HG02970 (cell line): ENCODE data around the gene APBA2.

Experiments
- ATAC-seq: cut with Tn5 transposase; IDR thresholded peaks from one replicate; pipeline ENCODE4 v1.9.1; 2021; ENCODE audit warnings: mild to moderate bottlenecking, moderate library complexity, moderate number of reproducible peaks; ENCODE audit not compliant: unreplicated experiment, low FRiP score

The APBA2 gene

DNA sequence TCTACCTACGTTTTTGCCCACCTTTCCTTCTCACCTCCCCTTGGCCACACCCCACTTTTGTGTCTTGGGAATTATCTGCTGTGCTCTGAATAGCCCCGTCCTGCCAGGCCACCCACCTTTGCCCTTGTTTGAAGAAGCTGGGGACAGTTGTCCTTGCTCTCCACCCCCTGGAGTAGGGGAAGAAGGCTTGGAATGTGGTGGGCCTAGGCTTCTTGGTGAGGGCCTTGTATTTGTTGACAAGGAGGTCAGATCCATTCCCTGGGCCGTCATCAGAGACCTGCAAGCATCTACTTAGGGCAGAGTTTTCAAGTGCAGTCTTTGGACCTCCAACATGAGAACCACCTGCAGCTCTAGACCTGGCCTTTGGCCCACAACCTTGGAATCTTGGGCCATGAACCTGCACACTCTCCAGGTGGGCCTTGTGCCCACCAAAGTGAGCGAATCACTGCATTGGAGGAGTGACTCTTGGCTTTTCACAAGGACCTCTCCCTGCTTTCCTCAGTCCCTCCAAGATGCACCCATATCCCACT, 160.6 kb downstream of the APBA2 start:
- ATAC-seq: no peak

DNA sequence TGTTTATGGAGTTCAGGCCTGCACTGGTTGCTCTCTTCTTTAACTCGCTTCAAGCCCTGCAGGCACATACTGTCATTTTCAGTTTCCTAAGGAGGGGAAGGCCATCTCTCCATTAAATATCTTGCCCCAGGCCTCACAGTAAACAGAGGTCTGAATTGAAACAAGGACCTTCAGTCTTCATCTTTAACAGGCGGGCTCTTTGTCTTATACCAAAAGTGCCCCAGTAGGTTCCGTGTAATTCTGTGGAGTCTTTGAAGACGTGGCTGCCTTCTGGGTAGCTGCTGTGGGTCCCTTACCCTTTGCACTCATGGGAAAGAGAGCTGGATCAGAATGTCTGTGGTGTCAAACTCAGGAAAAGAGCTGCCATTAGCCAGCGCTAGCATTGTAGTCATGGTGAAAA, 161.2 kb downstream of the APBA2 start:
- no peak for ATAC-seq

DNA sequence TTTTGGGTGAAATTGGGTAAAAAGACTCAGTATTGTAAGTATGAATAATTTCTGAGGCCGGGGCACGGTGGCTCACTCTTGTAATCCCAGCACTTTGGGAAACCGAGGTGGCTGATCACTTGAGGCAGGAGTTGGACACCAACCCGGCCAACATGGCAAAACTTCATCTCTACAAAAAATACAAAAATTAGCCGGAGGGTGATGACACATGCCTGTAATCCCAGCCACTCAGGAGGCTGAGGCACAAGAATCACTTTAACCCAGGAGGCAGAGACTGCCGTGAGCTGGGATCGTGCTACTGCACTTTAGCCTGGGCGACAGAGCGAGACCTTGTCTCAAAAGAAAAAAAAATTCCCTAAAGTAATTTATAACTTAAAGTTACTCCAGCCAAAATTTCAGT, 162.2 kb downstream of the APBA2 start:
- no peak for ATAC-seq

DNA sequence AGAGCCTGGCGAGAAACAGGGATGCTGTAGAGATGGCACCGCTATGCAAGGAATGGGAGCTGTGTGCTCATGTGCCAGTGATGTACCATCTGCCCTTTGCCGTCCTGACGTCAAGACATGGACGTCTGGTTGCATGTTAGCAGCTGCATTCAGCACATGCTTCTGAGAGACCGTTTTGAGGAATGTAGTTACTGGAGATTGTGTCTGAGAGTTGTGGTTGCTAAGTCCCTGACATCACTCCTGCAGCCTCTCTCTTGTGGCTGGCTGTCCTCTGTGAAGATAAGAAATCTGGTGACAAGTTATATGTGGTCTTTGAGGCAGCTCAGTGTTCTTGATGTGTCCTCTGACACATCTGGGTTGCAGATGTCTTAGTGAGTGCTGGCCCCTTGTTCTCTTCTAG, 165.1 kb downstream of the APBA2 start:
- no peak for ATAC-seq

DNA sequence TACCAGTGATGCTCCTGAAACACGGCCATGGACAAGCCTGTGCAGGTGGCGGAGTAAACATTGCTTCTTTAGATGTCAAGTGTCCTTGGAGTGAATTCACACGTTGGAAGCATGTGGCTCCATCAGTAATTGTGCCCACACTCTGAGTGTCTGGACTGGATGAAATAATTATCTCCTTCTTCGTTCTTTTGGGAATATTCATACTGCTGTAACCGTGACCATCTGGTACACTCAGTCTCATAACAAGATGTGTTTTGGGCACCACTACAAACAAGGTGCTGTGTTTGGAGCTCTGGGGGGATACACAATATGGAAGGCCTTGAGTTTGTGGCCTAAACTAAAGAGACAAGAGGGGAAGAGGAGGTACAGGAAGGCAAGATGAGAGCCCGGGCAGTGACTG, 165.6 kb downstream of the APBA2 start:
- no peak for ATAC-seq

DNA sequence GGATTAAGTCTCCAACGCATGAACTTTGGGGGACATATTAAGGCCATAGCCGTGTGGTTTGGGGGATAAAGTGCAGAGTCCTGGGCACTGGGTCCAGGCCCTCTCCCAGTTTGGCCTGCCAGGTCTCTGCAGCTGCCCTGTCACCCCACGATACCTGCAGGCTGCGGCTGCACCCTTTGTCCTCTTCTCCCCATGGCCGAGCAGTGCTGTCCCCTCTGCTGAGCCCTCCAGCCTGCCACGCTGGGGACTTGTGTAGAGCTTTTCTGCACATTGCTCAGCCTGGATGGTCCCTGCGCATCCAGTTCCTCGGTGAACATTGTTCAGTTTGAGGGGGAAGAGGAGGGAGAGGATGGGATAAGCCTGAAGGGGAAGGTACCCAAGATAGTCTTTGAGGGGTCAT, 167.2 kb downstream of the APBA2 start:
- no peak for ATAC-seq

DNA sequence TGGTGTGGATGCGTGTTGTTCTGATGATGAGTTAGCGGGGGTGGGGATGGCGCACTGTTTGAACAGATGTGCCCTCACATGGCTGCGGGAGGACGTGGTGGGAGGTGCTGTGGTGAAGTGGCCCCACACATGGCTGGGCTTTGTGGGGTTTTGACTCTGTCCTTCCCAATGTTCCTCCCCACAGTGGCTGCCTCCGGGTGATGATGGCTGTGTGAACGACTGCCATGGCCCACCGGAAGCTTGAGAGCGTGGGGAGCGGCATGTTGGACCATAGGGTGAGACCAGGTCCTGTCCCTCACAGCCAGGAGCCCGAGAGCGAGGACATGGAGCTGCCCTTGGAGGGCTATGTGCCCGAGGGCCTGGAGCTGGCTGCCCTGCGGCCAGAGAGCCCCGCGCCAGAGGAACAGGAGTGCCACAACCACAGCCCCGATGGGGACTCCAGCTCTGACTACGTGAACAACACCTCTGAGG, 167.9 kb downstream of the APBA2 start:
- ATAC-seq: no peak

DNA sequence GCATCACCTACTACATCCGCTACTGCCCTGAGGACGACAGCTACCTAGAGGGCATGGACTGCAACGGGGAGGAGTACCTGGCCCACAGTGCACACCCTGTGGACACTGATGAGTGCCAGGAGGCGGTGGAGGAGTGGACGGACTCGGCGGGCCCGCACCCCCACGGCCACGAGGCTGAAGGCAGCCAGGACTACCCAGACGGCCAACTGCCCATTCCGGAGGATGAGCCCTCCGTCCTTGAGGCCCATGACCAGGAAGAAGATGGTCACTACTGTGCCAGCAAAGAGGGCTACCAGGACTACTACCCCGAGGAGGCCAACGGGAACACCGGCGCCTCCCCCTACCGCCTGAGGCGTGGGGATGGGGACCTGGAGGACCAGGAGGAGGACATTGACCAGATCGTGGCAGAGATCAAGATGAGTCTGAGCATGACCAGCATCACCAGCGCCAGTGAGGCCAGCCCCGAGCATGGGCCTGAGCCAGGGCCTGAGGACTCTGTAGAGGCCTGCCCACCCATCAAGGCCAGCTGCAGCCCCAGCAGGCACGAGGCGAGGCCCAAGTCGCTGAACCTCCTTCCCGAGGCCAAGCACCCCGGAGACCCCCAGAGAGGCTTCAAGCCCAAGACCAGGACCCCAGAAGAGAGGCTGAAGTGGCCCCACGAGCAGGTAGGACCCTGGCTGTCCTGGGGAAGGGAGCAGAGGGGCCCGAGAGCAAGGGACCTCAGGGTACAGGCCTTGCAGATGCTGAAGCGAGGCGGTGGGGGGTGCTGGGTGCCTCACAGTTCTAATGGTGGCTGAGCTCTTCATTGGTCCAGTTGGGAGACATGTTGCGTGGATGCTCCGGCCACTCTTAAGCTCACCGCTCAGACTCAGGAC, 168.6 kb downstream of the APBA2 start:
- no peak for ATAC-seq

DNA sequence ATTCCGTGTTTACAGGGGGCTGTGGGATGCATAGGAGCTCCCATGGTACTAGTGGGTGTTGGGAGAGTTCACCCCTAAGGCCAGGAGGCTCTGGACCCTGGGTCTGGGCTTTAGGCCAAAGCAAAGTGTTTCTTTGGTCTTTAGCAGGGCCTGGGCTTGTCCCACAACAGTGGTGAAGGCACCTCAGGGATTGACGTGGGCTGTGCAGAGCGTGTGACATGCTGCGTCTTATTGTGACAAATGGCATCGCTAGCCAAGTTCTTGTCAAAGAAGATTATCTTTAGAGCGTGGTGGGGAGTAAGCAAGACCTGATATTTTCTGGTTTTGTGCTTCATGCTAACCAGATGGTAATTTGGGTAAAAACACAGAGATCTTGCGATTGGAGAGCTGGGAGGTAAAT, 170.1 kb downstream of the APBA2 start:
- ATAC-seq: no peak

DNA sequence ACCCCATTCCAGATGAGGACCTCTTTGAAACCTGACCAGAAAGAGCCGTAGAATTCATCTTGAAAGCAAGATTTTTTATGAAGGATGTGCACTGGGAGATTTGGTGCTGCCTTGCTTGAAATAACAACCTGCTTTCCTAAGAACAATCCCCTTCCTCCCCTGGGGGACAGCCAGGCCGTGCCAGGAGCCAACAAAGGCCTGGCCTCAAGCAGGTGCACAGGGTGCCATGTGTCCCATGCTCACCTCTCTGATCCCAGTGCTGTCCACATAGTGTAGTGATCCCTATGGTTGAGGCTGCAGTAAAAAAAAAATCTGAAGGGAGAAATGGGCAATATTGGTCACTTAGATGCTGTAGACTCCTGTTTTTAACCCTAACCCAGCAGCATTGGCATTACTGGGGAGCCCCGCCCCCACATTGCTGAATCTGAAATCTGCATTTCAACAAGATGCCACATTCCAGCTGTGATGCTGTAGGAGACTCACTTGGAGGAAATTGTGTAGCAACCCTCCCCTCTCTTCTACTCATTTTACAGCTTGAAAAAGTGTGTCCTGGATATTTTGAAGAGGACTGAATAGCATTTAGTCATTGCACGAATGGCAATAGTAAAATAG, 171.2 kb downstream of the APBA2 start:
- ATAC-seq: no peak

DNA sequence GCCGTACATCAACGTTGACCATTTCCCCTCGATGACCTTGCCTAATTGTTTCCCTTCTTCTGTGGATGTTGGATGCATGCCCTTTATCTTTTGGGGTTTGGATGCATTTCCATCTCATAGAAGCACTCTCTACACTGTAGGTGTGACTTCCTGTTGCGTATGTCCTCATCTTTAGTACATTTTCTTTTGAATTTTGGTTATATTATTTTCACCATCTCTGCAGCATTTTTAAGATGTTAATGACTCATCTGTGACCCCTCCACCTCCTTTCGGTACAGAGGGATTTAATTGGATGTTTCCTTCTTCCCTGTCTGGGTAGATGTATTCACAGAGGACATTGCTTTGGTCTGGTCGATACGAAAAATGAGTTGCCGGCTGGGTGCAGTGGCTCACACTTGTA, 172.1 kb downstream of the APBA2 start:
- no peak for ATAC-seq

DNA sequence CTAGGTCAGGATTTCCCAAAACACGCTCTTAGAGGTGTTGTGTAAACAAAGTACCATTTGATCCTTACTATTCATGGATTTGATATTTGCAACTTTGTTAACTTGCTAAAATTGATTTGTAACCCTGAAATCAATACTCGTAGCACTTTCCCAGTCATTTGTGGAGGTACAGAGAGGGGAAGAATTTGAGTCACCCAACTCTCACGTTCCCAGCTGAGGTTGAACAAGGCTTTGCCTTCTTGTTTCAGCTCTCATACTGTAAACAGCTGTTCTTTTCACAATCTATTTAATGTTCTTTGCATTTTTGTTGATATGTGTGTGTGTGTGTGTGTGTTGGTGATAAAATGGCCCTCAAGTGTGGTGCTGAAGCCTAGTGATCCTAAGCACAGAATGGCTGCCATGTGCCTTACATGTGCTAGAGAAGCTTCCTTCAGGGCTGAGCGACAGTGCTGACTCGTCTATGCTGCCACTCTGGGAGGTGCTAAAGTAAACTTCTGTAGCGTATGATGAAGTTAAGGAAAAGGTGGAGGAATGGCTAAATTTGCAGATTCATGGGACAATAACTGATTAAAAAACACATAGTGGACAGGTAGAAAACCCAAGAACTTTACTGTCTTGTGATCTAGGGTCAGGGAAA, 173.2 kb downstream of the APBA2 start:
- no peak for ATAC-seq

DNA sequence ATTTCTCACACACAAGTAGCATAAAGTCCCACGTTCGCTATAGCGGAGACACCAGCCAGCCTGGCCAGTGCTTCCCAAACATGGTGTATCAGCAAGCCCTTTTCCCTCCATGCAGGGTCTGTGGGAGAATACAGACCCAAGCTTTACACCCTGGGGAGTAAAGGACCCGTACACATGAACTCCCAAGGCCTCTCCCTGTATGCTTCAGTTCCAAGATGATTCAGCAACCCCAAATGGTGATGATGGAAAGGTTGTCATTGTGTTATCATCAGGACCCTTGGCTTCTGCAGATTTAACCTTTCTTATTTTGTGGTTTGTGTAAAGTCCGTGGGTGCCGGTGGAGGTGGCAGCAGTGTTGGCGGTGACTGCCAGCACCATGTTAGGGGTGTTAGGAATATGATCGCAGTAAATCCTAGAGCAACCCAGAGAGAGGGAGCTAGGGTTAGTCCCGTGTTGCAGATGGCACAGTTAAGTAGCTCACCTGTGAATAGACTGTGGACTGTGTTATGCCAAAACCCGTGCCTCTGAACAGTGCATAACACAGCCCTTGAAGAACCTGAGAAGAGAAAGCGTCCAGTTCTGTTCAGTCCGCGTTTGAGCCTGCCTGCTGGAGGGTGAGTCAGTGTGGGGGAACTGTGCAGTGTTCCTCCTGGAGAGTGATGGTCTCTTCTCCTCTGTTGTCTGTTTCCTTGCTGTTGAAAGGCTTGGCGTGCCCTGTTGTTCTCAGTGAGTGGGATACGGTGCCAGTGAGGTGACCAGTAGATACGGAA, 174.3 kb downstream of the APBA2 start:
- ATAC-seq: no peak

DNA sequence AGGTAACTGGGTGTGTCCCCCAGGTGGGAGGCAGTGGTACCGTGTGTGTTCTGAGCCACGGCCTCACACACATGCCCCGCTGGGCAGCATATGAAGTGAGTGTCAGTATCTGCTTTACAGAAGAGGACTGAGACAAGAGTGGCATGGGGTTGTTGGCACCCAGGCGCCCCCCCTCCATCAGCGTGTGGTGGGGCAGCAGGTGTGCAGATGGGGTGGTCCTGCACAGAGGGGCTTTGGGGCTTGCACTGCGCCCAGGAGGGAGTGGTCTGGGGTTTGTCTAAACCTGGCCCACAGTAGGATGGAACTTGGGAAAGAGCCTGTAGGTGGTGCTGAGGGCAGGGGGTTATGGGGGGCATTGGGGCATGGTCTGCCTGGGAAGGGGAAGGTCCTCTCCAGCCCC, 176.0 kb downstream of the APBA2 start:
- ATAC-seq: no peak

DNA sequence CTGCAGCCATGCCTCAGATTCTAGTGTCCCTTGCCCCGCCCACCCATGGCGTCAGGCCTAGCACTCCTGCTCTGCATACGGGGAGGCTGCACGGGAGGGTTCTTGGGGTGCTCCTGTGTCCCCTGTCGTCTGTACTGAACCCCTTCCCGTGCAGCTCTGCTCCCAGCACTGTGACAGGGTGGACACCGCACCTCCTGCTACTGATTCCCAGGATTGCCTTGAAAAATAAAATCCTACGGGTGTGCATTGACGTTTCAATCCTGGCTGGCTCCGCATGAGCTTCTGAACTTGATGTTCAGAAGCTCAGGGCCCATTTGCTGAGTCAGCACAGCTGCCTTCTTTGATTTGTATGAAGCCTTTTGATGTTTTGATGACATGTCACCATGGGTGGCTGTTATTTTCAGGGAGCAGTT, 176.4 kb downstream of the APBA2 start:
- ATAC-seq: no peak

DNA sequence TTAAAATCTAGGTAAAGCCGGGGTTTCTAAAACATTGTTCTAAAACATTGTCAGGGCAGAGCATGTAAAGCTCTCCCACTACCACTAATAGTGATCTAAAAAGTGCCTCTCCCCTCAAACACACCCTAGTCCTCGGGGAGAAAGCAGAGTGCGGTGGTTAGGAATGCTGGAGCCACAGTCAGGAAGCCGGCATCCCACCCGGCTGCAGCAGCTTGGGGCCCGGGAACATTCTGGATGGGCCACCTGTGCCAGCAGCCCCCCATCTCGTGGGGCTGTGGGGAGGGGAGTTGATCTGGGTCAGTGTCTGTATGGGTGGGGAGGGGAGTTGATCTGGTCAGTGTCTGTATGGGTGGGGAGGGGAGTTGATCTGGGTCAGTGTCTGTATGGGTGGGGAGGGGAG, 176.9 kb downstream of the APBA2 start:
- no peak for ATAC-seq

DNA sequence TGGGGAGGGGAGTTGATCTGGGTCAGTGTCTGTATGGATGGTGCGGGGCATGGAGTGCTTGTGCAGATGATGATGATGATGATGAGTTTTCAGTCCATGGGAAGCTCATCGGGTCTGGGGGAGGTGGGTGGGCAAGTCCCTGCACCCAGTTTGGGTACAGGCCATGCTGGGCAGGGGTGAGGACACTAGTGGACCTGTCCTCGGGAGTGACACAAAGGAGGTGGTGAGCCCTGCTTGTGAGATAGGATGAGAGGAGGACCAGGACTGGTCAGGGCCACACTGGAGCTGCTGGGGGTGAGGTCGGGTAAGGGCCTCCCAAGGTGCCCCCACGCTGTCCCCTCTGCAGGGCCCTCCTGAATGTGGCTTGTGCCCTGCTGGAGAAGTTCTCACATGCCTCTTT, 177.9 kb downstream of the APBA2 start:
- no peak for ATAC-seq

DNA sequence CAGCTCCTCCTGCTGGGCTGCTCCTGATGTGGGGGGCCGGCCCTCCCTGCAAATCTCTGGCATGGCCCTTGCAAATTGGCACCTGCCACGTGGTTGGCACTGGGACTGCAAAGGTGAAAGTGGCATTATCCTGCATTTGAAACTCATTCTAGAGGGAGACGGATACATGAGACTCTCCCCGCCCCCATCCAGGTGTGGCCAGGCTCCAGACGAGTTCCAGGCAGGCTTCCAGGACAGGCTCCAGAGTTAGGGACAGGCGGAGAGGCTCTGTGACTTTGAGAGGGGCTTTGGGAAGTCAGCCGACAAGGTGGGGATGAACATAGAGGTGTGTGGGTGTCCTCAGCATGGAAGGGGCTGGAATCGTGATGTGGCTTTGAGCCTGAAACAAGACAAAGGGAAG, 178.5 kb downstream of the APBA2 start:
- ATAC-seq: no peak

DNA sequence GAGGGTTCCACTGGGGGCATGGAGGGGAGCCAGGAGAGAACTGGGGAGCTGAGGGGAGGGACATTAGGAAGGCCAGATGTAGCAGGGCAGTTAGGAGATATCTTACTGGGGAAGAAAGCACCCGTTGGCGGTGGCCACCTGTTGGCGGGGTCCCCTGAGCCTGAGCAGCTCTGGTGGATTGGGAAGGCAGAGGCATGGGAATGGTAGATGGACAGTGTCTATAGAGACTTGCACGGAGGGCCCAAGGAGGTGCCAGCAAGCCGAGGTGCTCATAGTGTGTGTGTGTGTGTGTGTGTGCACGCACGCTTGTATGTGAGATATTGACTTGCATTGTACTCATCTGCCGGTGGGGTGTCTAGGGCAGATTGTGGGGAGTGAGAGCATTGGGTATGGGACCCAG, 179.0 kb downstream of the APBA2 start:
- no peak for ATAC-seq

DNA sequence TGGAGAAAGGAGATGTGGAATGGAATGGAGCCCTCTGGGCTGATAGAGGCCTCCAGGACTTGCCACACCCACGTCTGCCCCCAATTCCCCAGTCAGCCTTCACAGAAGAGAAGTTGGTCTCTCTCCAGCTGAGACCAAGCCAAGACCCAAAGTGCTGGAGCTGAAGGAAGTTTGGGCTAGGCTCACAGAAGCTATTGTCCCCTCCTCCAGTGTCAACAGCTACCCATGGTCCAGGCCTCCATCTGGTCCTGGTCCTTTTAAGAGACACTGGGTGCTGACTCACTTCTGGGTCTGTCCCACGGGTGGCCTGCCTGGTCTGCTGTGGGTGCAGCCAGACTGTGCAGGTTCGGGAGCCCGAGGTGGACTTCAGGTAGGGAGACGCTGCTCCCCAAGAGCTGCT, 179.8 kb downstream of the APBA2 start:
- no peak for ATAC-seq

DNA sequence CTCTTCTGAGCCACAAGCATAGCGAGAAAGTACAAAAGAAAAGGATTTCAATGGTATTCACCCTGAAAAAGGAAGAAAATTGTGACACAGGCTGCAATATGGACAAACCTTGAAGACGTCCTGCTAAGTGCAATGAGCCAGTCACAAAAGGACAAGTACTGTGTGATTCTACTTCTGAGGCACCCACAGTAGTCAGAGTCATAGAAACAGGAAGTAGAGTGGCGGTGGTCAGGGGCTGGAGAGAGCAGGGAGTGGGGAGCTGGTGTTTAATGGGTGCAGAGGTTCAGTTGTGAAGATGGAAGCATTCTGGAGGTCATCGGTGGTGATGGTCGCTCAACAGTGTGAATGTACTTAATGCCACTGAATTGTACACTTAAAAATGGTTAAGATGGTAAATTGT, 180.5 kb downstream of the APBA2 start:
- no peak for ATAC-seq
